ENCODE measurements around the gene TNFAIP8L2.
"Not testable (repeated sequence)": the region's sequence is repeated elsewhere in the genome, so short reads cannot be mapped to it uniquely, and the experiment has no call there.

Gene TNFAIP8L2

DNA sequence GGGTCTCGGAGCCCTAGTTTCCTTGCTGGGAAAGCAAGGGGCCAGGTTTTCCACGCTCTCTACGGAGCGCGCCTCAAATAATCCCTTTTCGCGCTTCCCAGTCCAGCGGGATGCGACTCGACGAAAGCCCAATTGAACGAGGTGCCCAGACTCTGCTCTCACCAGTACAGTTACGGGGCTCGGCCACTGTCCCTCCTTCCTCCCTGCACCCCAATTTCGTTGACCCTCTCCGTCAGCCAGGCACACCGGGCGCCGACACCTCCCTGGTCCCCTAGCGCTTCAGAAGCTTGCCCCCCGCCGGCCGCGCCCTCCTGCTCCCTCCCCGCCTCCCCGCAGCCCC is 10.4 kb upstream of the TNFAIP8L2 start:
- DNase-seq (ENCODE audit: low spot score): no peak

DNA sequence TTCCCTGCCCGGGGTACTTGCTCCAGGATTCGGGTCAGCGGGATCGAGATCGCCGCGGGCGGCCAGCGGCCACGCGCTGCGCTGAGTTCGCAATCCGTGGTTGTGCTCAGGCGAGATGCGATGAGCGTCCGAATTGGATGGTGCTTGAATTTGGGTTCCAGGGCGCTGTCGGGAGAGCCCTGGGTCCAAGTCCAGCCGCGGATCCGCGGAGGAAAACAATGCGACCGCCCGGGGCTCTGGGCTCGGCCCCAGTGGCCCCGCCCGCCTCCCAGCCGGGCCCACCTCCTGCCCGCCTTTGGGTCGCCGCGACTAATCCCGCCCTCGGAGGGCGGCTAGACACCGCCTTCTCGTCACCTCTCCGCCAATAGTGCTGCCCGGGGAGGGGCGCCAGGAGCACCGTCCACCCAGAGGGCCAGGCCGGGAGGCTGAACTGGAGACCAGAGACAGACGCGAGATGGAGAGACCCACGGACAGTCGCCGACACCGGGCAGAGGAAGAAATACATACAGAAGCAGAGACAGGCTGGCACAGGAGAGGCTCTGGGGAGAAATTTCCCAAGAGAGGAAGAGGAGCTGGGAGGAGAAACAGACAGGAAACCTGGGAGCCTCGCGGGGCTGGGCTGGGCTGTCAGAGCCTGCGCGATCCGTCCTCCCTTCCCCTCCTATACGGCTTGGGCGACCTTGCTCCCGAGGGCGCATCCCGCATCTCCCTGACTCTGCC is 9.9 kb upstream of the TNFAIP8L2 start, which contains the start of gene SEMA6C:
SEMA6C (minus strand) TSS at position 220 of the 720 bp plus-strand sequence. CDS start 4,010 bp downstream, outside the sequence.
- DNase-seq (ENCODE audit: low spot score): peak; percentile 87

DNA sequence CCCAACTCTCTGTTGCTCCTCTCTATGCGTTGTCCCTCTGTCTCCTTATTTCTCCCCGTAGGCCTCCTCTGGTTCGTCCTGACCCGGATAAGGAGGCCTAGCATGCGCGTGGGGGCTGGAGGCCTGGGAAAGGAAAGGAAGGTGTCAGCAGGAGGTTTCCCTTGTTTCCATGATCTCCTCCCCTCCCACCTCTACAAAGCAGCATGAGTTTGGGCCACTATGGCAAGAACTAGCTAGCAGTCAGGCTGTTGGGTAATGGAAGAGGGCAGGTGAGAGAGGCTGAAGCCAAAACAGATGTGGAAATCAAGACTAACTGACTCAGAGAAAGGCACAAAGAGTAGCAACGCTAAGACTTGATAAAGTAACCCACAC is 9.3 kb upstream of the TNFAIP8L2 start:
- DNase-seq (ENCODE audit: low spot score): no peak

DNA sequence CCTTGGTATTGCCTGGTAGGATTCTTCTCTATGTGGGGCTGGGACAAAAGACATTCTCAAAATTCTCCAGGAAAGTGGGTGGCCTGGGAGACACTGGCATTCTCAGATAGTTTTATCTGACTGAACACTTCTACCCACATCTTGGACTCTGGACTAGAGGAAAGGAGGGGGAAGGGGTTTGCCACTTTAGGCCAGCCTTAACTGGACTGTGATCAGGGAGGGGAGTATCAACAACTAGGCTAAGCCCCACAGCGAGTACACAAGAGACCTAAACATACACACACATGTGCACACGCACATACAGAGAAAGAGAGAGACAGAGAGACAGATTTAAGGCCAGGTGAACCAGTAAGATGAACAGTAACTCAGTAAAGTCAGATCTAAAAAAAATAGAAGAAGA is 8.8 kb upstream of the TNFAIP8L2 start:
- DNase-seq (ENCODE audit: low spot score): no peak

DNA sequence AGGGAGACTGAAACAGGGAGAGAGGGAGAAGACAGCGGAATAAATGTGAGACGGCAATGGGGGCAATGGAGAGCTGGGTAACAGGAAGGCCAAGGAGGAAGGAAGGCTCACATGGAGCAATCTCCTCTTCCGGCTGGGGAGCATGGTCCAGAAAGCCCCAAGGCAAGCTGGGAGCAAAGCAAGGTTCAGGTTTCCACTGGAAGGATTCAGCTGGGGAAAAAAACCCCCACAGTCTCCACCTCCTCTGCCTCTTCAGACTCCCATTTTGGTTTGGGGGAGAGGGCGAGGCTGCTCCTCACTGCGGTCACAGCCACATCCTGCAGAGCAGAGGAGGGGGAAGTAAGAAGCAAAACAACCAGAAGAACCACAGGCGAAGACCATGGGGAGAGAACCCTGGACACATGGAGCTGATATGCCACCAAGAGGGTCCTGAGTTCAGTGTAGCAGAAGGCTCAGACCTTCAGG is 650 bp downstream of the TNFAIP8L2 start:
- no peak for DNase-seq (ENCODE audit: low spot score)

DNA sequence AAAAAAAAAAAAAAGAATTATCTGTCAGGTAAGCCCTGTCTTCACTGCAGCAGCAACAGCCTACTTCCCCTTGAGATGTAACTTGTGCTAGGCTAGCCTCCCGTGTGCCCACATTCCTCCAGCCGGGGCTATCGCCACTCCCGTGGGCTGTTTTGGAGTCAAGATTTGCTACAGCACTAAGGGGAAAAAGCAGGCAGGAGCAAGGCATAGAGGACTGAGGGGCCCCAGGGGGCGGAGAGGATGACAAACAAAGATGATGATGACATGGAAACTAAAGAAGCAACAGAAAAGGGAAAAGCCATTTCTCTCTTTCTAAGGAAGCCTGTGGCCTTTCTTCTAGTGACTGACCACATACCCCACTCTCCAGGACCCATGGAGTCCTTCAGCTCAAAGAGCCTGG is 1.9 kb downstream of the TNFAIP8L2 start:
- no peak for DNase-seq (ENCODE audit: low spot score)

DNA sequence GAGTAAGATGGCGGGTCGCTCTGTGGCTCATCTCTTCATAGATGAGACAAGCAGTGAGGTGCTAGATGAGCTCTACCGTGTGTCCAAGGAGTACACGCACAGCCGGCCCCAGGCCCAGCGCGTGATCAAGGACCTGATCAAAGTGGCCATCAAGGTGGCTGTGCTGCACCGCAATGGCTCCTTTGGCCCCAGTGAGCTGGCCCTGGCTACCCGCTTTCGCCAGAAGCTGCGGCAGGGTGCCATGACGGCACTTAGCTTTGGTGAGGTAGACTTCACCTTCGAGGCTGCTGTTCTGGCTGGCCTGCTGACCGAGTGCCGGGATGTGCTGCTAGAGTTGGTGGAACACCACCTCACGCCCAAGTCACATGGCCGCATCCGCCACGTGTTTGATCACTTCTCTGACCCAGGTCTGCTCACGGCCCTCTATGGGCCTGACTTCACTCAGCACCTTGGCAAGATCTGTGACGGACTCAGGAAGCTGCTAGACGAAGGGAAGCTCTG is 2.4 kb downstream of the TNFAIP8L2 start:
- no peak for DNase-seq (ENCODE audit: low spot score)

DNA sequence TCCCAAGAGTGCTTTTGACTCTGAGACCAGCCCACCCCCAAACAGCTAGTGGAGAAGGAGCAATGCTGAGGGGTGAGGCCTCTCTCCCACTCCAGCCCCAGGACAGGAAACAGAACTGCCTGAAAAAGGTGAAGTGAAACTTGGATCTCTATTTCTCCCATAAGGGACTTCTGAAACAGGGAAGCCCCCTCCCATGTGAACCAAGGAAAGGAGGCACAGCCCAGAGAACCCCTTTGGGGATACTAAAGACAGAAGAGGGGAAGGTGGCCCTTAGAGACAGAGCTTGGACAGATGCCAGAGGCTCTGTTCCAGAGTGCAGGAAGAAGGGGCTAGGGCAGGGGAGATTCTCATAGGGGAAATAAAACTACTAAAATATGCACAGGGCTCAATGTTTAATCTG is 2.9 kb downstream of the TNFAIP8L2 start:
- DNase-seq (ENCODE audit: low spot score): no peak

DNA sequence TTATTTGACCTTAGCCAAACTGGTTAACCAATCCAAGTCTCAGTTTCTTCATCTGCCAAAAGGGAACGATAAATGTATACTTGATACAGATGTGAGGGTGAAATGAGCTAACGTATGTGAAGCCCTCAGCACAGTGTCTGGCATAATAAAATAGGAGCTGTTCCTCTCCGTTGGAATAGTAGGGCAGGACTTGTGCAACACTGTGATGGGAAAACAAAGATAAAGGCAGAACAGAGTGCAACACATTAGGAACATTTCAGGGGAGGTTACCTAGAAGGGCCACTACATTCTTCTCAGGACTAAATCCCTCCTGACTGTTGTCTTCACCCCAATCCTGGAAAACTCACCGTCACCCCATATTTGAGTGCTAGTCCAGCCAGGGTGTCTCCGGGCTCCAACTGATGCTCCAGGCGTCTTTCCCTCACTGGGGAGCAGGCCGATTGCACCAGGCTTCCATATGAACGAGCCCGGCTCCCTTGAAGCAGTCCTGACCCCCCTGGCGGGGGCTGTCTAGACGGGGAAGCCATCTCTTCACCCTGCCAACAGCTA is 8.4 kb downstream of the TNFAIP8L2 start:
- no peak for DNase-seq (ENCODE audit: low spot score)

DNA sequence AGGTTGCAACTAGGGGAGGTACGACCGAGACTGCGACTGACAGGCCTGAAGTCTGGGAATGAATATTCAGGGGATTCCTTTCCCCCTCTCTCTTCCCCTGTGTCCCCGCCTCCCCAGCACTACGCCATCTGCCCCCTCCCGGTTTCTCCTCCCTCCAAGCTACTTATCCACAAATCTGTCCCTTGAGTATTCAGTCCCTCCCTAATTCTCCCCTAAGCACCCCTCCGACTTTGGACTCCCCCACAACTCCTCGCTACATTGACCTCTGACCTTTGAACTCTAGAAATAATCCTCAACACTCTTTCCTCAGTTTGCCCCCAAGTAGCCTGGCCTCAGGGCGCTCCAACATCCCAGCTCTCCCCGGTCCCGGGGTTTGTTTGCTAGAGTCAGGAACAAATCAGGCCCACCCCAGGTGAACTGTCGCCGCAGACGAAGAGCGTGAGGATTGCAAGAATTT is 8.9 kb downstream of the TNFAIP8L2 start:
- DNase-seq (ENCODE audit: low spot score): no peak

DNA sequence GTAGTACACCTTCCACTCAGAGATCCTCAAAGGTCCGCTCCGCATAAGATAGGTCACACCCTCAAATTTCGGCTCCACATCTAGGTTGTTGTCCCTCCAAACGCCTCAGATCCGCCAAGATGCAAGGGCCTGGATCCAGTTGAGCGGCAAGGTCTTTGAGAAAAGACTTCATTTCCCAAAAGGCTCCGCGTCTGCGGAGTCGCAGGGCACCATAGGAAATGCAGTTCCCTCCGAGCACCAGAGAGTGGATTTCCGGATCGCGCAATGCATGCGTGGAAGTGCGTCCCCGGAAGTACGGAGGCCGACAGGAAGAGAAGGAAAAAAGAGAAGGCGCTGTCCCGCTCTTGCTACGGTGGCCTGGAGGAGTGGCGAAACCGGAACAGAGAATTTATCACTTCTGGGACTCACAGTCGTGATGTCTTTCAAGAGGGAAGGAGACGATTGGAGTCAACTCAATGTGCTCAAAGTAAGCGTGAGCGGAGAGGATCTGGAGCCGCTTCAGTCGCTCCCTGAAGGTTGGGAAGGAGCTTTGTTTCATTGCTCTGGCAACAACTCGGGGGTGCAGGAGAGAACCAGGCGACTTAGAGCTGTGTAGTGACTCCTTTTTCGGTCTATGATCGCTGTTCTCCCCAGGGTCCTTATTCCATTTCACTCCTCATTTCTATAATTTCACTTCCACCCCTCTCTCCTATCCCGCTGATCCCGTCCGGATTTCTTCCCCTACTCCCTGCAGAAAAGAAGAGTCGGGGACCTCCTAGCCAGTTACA is 9.5 kb downstream of the TNFAIP8L2 start, which contains the start of the genes LYSMD1 and SCNM1:
LYSMD1 (minus strand) TSS at position 165 of the 767 bp plus-strand sequence. CDS start 644 bp downstream, outside the sequence.
SCNM1 (plus strand) TSS at position 407 of the 767 bp plus-strand sequence; CDS start at position 416, 9 bp downstream.
- DNase-seq (ENCODE audit: low spot score): peak; percentile 94

DNA sequence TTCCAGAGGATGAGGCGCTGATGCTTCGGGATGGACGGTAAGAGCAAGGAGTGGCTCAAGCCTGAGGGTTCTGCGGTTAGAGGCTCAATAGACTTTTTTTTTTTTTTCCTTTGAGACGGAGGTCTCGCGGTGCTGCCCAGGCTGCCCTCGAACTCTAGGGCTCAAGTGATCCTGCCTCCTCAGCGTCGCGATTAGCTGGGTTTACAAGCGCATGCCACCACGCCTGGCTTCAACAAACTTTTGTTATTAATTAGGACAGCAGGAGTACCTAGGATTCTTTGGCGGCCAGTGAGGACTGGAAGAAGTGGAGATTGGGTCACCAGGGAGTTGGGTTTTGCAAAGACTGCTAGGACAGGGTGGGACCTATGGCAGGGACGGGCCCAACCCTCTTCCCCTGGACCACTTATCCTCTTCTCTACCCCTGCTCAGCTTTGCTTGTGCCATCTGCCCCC is 10.1 kb downstream of the TNFAIP8L2 start:
- DNase-seq (ENCODE audit: low spot score): no peak

DNA sequence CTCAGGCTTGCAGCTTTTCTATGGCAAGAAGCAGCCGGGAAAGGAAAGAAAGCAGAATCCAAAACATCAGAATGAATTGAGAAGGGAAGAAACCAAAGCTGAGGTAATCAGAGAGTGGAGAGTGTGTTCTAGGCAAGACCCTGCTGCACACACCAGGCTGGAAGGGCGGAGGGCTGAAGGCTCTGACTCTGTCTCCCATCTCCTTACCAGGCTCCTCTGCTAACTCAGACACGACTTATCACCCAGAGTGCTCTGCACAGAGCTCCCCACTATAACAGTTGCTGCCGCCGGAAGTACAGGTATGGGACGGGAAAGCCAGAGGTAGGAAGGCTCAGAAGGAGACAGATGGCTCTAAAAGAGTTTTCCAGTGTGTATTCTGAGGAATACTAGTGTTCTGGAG is 10.7 kb downstream of the TNFAIP8L2 start:
- no peak for DNase-seq (ENCODE audit: low spot score)

DNA sequence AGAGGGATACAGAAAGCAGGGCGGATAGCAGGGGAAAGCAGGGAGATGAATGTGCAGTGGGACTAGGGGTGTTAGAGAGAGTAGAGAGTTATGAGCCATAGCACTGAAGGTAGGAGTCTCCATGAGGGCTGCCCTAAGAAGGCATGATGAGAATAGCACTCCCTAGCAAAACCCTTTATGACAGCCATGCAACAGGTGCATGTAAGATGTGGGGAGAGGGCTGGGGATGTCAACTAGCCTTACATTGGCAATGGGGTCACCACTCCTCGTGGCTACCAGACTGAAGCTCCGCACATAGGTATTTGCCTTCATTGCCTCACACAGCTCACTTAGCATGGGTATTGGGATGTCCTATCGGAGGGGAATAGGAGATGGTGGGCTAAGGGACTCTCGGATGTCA is 14.7 kb downstream of the TNFAIP8L2 start:
- no peak for DNase-seq (ENCODE audit: low spot score)

DNA sequence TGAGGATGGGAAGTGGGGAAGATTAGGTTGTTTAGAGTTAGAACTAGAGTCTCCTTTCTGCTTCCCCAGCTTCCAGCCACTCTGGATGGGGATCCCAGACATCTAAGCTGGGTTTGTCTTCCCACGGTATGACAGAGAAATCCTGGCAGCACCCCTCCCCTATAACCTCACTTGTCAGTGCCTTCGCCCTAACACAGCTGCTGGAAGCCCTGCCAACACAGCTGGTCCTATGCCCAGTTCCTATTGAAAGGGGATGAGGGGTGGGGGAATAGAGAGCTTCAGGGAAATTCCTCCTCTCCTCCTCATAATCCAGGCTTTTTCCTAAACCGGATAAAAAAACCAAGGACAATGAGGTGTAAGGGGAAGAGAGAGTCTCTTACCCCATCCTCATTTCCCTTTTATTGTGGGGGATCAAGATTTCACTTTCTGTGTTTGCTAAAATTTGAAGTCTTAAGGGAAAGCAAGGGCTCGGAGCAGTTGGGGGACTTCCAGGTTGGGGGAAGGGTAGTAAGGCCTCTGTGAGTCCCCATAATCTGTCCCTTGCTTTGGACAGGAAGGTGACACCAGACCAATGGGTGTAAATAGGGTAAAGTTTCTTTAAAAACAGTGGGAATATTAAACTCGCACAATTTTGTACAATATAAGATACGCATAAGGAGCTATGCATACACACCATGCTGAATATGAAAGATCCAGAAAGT is 18.7 kb downstream of the TNFAIP8L2 start:
- DNase-seq (ENCODE audit: low spot score): no peak

DNA sequence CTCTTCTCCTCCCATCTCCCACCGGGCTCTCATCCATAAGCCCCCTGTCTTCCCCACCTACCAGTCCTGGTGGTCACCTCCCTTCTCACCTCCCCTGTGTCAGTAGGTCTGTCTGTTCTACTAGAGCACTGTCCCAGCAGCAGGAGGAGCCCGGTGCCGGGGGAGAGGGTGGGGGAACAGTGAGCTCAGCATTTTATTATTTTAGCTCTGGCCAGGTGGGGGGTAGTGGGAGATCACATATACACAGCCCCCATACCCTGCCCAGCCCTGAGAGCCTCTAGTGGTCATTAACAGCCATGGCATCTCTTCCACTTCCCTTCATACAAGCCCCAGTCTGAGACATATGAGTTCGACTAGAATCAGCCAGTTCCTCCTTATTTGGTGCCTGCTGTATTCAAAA is 19.4 kb downstream of the TNFAIP8L2 start, which contains the start of gene TMOD4:
TMOD4 (minus strand) TSS at position 119 of the 400 bp plus-strand sequence. CDS start 1,106 bp downstream, outside the sequence.
- peak; percentile 50 for DNase-seq (ENCODE audit: low spot score)

DNA sequence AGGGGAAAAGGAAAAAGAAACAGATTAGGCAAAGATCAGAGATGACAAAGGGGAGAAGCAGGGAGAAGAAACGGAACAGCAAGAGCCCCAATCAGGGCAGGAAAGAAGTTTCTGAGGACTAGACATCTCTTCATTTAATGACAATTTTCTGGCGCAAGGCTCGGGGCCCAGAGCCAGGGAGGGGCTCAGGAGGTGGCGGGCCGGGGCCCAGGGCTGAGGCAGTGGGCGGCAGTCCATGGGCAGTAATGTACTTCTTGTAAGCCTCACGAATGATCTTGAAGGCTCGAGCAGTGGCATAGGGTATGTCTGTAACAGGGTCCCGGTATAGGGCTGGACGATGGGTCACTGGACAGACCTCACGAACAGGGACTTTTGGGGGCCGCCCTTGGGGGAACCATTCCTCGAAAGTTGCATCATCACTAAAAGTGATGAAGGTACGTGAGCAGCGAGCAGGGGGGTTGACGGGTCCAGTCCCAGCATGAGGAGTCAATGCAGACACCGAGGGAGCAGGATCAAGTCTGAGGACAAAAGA is 20.1 kb downstream of the TNFAIP8L2 start:
- no peak for DNase-seq (ENCODE audit: low spot score)

DNA sequence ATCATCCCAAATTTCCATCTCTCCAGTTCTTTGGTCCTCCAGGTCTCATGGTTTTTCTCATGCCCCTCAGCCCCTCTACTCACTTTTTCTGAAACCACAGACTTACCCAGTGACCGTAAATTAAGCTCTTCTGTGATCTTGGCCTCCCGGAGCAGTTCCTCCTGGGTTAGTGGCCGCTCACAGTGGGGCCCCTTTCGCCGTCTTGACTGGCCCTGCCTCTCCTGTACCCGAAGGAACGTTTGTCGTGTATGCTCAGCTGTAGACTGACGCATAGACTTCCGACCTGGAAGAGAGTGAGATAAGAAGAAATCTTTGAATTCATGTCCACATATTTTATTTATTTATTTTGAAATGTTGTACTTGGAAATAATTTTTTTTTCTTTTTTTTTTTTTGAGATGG is 27.8 kb downstream of the TNFAIP8L2 start:
- no peak for DNase-seq (ENCODE audit: low spot score)

DNA sequence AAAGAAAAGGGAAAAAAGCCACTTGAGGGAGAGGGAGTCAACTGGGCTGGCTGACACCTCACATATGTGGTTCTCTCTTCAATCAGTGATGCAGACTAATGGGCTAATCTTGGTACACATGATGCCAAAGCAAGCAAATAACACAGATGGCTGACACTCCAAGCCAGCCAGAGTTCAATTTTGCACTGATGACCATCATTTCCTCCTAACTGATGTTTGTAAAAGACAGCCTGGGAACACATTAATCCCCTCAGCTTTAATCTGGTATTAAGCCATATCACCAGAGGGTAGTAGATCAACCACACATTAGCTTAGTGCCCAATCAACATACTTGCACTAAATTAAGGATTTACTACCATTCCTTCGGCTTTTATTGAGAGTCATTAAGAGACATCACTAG is 30.8 kb downstream of the TNFAIP8L2 start:
- DNase-seq (ENCODE audit: low spot score): no peak

DNA sequence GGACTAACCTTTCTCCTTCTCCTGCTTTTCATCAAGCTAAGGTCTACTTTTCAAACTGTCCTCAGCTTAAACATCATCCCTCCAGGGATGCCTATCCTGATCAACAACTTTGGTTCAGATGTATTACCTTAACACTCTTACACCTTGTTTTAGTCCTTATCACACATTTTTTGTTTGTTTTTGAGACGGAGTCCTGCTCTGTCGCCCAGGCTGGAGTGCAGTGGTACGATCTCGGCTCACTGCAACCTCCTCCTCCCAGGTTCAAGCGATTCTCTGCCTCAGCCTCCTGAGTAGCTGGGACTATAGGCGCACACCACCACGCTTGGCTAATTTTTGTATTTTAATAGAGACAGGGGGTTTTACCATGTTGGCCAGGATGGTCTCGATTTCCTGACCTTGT is 32.2 kb downstream of the TNFAIP8L2 start:
- DNase-seq (ENCODE audit: low spot score): not testable (repeated sequence)

DNA sequence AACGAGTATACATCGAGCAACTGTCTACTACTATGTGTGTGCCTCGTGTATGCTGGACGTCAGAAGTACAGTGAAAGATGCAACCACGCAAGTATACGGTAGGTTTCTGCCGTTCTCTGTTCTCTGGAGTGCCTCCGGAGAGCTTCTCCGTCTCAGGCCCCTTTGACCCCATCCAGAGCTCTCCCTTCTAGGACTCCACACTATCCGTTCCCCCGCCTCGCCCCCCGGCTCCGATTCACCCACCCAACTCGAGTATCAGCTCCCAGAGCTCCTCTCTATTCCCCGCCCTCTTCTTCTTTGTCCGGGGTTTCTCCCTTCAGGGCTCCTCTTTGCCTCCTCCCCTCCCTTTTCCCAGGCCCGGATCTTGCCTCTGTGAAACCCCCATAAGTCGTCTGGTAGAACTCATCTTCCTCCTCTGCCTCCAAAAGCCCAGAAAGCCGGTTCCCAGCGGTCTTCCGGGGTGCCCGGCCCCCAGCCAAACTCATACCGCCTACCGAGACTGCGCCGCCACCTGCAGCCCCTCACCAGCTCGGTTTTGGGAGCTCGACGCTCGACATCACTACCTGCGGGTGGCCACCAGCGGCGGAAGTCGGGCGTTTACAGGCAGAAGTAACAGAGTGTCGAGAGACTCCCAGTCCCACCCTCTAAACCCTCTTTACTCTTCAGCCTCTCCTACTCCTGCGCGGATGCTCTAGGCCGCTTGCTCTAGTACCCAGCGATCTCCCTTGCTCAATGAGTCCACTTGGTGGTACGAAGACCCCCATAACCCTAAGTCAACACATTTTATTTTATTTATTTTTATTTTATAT is 33.4 kb downstream of the TNFAIP8L2 start, which contains the start of gene VPS72:
VPS72 (minus strand) TSS at position 561 of the 809 bp plus-strand sequence; CDS start at position 485, 76 bp downstream.
- DNase-seq (ENCODE audit: low spot score): peak; percentile 90

Measured in germinal center (tissue), 1 donor.